SK-N-SH (cell line): ENCODE results near the gene BACE2. TPM values are rescaled to one million over a fixed set of nuclear protein-coding genes. Genes with fewer than 3 reads are reported as not detected.

Experiments used
- CTCF ChIA-PET: fragments of 300-600, 350-600 bp; formaldehyde crosslinking; extraction: SDS; loops from one replicate; lab custom pipeline; 2021; lab: Yijun Ruan, JAX
- POLR2A ChIA-PET: fragments of 350-600 bp; sonication (Branson Sonifier 250); formaldehyde crosslinking; extraction: SDS; loops from one replicate; lab custom pipeline; 2020; ENCODE audit warnings: antibody characterized with exemption, inconsistent platforms; lab: Yijun Ruan, JAX
- DNase-seq: peaks from one replicate; pipeline ENCODE4 v3.0.0; 2012
- H2AFZ ChIP-seq: fragments of 200-600 bp; sonication (generic); 2 replicates; pipeline ENCODE4 v1.8.1; 2016; ENCODE audit warnings: antibody characterized with exemption, mild to moderate bottlenecking, low read depth
- H3F3A ChIP-seq: fragments of 200-600 bp; sonication (generic); replicated peaks from 2 replicates; pipeline ENCODE3; 2016; ENCODE audit warnings: antibody characterized with exemption, mild to moderate bottlenecking; ENCODE audit not compliant: insufficient read depth
- H3K27ac ChIP-seq, 2 experiments: fragments of 200-500 bp in 1 of 2; fragments of 200-600 bp in 1 of 2; sonication (Bioruptor generic) in 1 of 2; sonication (generic), shearing (Covaris generic) in 1 of 2; 2 replicates each; pipeline versions ENCODE4 v1.5.1 to v1.6.1; 2014 to 2016; ENCODE audit warnings: low read depth in 2 of 2, inconsistent platforms in 1 of 2, low read length in 1 of 2, mild to moderate bottlenecking in 1 of 2, mixed read lengths in 1 of 2
- H3K27me3 ChIP-seq: fragments of 200-600 bp; sonication (generic), shearing (Covaris generic); 2 replicates; pipeline ENCODE4 v1.6.1; 2016; ENCODE audit warnings: mixed run types; ENCODE audit not compliant: insufficient read depth
- H3K36me3 ChIP-seq, 2 experiments: fragments of 200-500 bp in 1 of 2; fragments of 200-600 bp in 1 of 2; sonication (Bioruptor generic) in 1 of 2; sonication (generic) in 1 of 2; replicated peaks in 1 of 2; 2 replicates each; pipeline versions ENCODE3 to v1.5.1; 2014 to 2016; ENCODE audit warnings: low read length in 1 of 2, mild to moderate bottlenecking in 1 of 2; ENCODE audit not compliant: insufficient read depth in 2 of 2, control insufficient read depth in 1 of 2
- H3K4me1 ChIP-seq, 2 experiments: fragments of 200-500 bp in 1 of 2; fragments of 200-600 bp in 1 of 2; sonication (Bioruptor generic) in 1 of 2; sonication (generic), shearing (Covaris generic) in 1 of 2; 2 replicates each; pipeline versions ENCODE4 v1.5.1 to v1.6.1; 2014 to 2016; ENCODE audit warnings: low read depth in 1 of 2, low read length in 1 of 2, mixed run types in 1 of 2; ENCODE audit not compliant: insufficient read depth in 2 of 2, control insufficient read depth in 1 of 2
- H3K4me2 ChIP-seq: fragments of 200-600 bp; sonication (generic), shearing (Covaris generic); 2 replicates; pipeline ENCODE4 v1.6.1; 2017; ENCODE audit warnings: mixed run types
- H3K4me3 ChIP-seq, 2 experiments: fragments of 200-500 bp in 1 of 2; fragments of 200-600 bp in 1 of 2; sonication (Bioruptor generic) in 1 of 2; sonication (generic), shearing (Covaris generic) in 1 of 2; 2 replicates each; pipeline versions ENCODE4 v1.5.1 to v1.8.1; 2014 to 2016; ENCODE audit warnings: low read depth in 2 of 2, inconsistent platforms in 1 of 2, low read length in 1 of 2, mild to moderate bottlenecking in 1 of 2, mixed read lengths in 1 of 2, moderate library complexity in 1 of 2
- H3K79me2 ChIP-seq: fragments of 200-600 bp; sonication (generic); 2 replicates; pipeline ENCODE4 v1.8.1; 2017; ENCODE audit warnings: mild to moderate bottlenecking; ENCODE audit not compliant: insufficient read depth
- H3K9ac ChIP-seq: fragments of 200-600 bp; sonication (generic); 2 replicates; pipeline ENCODE4 v1.6.1; 2017; ENCODE audit warnings: mixed run types
- H3K9me2 ChIP-seq: fragments of 200-600 bp; sonication (generic); 2 replicates; pipeline ENCODE4 v1.6.1; 2017; ENCODE audit warnings: mixed run types
- H3K9me3 ChIP-seq: fragments of 200-600 bp; sonication (generic); 2 replicates; pipeline ENCODE4 v1.6.1; 2017; ENCODE audit warnings: mixed run types, mild to moderate bottlenecking, moderate library complexity
- H4K20me1 ChIP-seq: fragments of 200-600 bp; sonication (generic); 2 replicates; pipeline ENCODE4 v1.6.1; 2017; ENCODE audit warnings: mild to moderate bottlenecking, mixed run types; ENCODE audit not compliant: insufficient read depth
- CHD2 ChIP-seq: fragments of 150-350 bp; IDR thresholded peaks from 2 replicates; pipeline ENCODE4 v1.6.1; 2018; ENCODE audit warnings: low read length; ENCODE audit not compliant: partially characterized antibody
- CTCF ChIP-seq: fragments of 200-600 bp; sonication (generic); IDR thresholded peaks from 2 replicates; pipeline ENCODE4 v1.6.1; 2017; ENCODE audit warnings: antibody characterized with exemption, mild to moderate bottlenecking, moderate library complexity
- ELF1 ChIP-seq: IDR thresholded peaks from 2 replicates; pipeline ENCODE4 v1.4.0; 2012
- EP300 ChIP-seq, 2 experiments: IDR thresholded peaks; 2 replicates each; pipeline versions ENCODE4 v1.4.0 to v1.6.1; 2012; ENCODE audit warnings: borderline replicate concordance in 1 of 2, low read depth in 1 of 2, low read length in 1 of 2
- EZH2phosphoT487 ChIP-seq: fragments of 200-600 bp; sonication (generic); IDR thresholded peaks from 2 replicates; pipeline ENCODE4 v1.6.1; 2017; ENCODE audit warnings: low read depth, mixed run types, mild to moderate bottlenecking, antibody characterized with exemption, moderate library complexity, borderline replicate concordance
- FOSL2 ChIP-seq: IDR thresholded peaks from 2 replicates; pipeline ENCODE4 v1.4.0; 2012; ENCODE audit warnings: low read depth, mild to moderate bottlenecking, moderate library complexity, borderline replicate concordance
- FOXJ3 ChIP-seq: sonication (generic); formaldehyde crosslinking; IDR thresholded peaks from 2 replicates; pipeline ENCODE4 v1.5.1; 2020; ENCODE audit warnings: mild to moderate bottlenecking, missing genetic modification reagents
- FOXM1 ChIP-seq: IDR thresholded peaks from 2 replicates; pipeline ENCODE4 v1.4.0; 2012; ENCODE audit warnings: low read depth, mild to moderate bottlenecking
- GABPA ChIP-seq: IDR thresholded peaks from 2 replicates; pipeline ENCODE4 v1.4.0; 2012; ENCODE audit warnings: low read depth, mild to moderate bottlenecking
- GATA2 ChIP-seq: sonication (generic); formaldehyde crosslinking; IDR thresholded peaks from 2 replicates; pipeline ENCODE4 v1.5.0; 2020; ENCODE audit warnings: mild to moderate bottlenecking, missing genetic modification reagents
- JUND ChIP-seq: IDR thresholded peaks from 2 replicates; pipeline ENCODE4 v1.4.0; 2012
- MEF2A ChIP-seq: IDR thresholded peaks from 2 replicates; pipeline ENCODE4 v1.4.0; 2012; ENCODE audit warnings: low read depth, borderline replicate concordance
- MXI1 ChIP-seq: IDR thresholded peaks from 2 replicates; pipeline ENCODE4 v1.6.1; 2012; ENCODE audit warnings: mild to moderate bottlenecking, low read depth, low read length, improper control_type of control experiment
- NFIC ChIP-seq: IDR thresholded peaks from 2 replicates; pipeline ENCODE4 v1.4.0; 2012; ENCODE audit warnings: borderline replicate concordance
- NRF1 ChIP-seq: IDR thresholded peaks from 2 replicates; pipeline ENCODE4 v1.6.1; 2012; ENCODE audit warnings: low read depth, mild to moderate bottlenecking, low read length
- RCOR1 ChIP-seq: fragments of 150-350 bp; IDR thresholded peaks from 2 replicates; pipeline ENCODE4 v1.6.1; 2017; ENCODE audit warnings: antibody characterized with exemption, low read length
- RXRA ChIP-seq: IDR thresholded peaks from 2 replicates; pipeline ENCODE4 v1.4.0; 2012; ENCODE audit warnings: low read depth, mild to moderate bottlenecking, borderline replicate concordance
- SIN3A ChIP-seq: IDR thresholded peaks from 2 replicates; pipeline ENCODE4 v1.6.1; 2012; ENCODE audit warnings: low read depth, mild to moderate bottlenecking, low read length, moderate library complexity, borderline replicate concordance
- SMC3 ChIP-seq: IDR thresholded peaks from 2 replicates; pipeline ENCODE4 v1.6.1; 2012; ENCODE audit warnings: low read depth, low read length, improper control_type of control experiment
- TAF1 ChIP-seq: IDR thresholded peaks from 2 replicates; pipeline ENCODE4 v1.6.1; 2012; ENCODE audit warnings: low read depth, mild to moderate bottlenecking, low read length, moderate library complexity, borderline replicate concordance
- USF2 ChIP-seq: fragments of 150-350 bp; IDR thresholded peaks from 2 replicates; pipeline ENCODE4 v1.6.1; 2017; ENCODE audit warnings: antibody characterized with exemption, low read length, low read depth, borderline replicate concordance
- YY1 ChIP-seq: IDR thresholded peaks from 2 replicates; pipeline ENCODE4 v1.4.0; 2012; ENCODE audit warnings: low read depth, mild to moderate bottlenecking
- WGBS: methylation state at CpG from one replicate; pipeline ENCODE4 v1.1.6; 2017; ENCODE audit warnings: low lambda C conversion rate; 5-methylcytosine and 5-hydroxymethylcytosine counted together
- polyA plus RNA-seq, 3 experiments: library from polyadenylated mRNA; depleted of rRNA; stranded (reverse); fragments of >200 nt; gene quantifications; 2 replicates each; pipeline ENCODE4 v1.2.3, GENCODE V29; 2012
- TF ChIP-seq, protein P1 (sequence below): IDR thresholded peaks from 2 replicates; pipeline ENCODE4 v1.6.1; 2012; ENCODE audit warnings: mild to moderate bottlenecking, low read depth, low read length, moderate library complexity
- TF ChIP-seq, protein P2 (sequence below): IDR thresholded peaks from 2 replicates; pipeline ENCODE4 v1.4.0; 2012; ENCODE audit warnings: low read depth, borderline replicate concordance

The BACE2 gene
- polyA plus RNA-seq, 1 of the 3 experiments (the other 2 are of a cell fraction), result 23.4 TPM

DNA sequence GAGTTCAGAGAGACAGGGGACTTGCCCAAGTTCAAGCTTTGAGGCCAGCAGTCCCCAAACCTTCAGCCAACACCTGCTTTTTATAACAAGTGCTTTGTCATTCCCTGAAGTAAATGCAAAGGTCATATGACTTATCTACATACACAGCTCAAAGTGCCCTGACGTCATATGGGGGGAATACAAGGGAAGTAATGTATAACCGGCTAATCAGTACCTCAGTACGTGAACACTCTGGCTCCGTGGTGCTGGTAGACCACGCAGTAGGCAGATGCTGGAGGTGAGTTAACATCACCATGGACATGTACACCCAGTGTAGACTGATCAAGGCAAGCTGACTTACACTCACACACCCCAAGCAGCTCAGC lies 60.0 kb downstream of the BACE2 start:
- WGBS, result 27% methylated on average over 5 of the region's 5 CpGs
- Histone ChIP-seq H3K4me2 (no peak overlapping the region), H3K9me3 (no peaks in the 10 kb centered on the region), H3K9me2 (no peaks in the 10 kb centered on the region), H3K4me1 (no peaks in the 10 kb centered on the region), H3K27me3 (no peaks in the 10 kb centered on the region), H3K79me2 (no peaks in the 10 kb centered on the region), H3K36me3 (no peaks in the 10 kb centered on the region), H3K27ac (no peak overlapping the region), H3K9ac (no peak overlapping the region), H2AFZ (no peak overlapping the region), H3F3A (no peaks in the 10 kb centered on the region), H4K20me1 (no peaks in the 10 kb centered on the region), H3K4me3 (no peak overlapping the region)
- DNase-seq, result no peak
- CTCF ChIA-PET, result no interaction called here
- POLR2A ChIA-PET, result no interaction called here
- TF ChIP-seq, protein P1, sequence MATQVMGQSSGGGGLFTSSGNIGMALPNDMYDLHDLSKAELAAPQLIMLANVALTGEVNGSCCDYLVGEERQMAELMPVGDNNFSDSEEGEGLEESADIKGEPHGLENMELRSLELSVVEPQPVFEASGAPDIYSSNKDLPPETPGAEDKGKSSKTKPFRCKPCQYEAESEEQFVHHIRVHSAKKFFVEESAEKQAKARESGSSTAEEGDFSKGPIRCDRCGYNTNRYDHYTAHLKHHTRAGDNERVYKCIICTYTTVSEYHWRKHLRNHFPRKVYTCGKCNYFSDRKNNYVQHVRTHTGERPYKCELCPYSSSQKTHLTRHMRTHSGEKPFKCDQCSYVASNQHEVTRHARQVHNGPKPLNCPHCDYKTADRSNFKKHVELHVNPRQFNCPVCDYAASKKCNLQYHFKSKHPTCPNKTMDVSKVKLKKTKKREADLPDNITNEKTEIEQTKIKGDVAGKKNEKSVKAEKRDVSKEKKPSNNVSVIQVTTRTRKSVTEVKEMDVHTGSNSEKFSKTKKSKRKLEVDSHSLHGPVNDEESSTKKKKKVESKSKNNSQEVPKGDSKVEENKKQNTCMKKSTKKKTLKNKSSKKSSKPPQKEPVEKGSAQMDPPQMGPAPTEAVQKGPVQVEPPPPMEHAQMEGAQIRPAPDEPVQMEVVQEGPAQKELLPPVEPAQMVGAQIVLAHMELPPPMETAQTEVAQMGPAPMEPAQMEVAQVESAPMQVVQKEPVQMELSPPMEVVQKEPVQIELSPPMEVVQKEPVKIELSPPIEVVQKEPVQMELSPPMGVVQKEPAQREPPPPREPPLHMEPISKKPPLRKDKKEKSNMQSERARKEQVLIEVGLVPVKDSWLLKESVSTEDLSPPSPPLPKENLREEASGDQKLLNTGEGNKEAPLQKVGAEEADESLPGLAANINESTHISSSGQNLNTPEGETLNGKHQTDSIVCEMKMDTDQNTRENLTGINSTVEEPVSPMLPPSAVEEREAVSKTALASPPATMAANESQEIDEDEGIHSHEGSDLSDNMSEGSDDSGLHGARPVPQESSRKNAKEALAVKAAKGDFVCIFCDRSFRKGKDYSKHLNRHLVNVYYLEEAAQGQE, result no peak
- no peak for TF ChIP-seq CHD2
- TF ChIP-seq SIN3A, result no peak
- no peak for TF ChIP-seq TAF1
- no peak for TF ChIP-seq MXI1
- TF ChIP-seq MEF2A, result no peak
- no peak for TF ChIP-seq USF2
- no peak for TF ChIP-seq RCOR1

GRCh38 chr21:41228492-41228891 lies 60.5 kb downstream of the BACE2 start:
- H3K4me2 ChIP-seq, result no peak overlapping the region
- no peak overlapping the region for H3K27ac ChIP-seq
- WGBS, result 53% methylated on average over 5 of the region's 5 CpGs
- no peaks in the 10 kb centered on the region for H3K4me1 ChIP-seq
- H3K4me3 ChIP-seq, result no peak overlapping the region
- POLR2A ChIA-PET, result no interaction called here
- no peaks in the 10 kb centered on the region for H4K20me1 ChIP-seq
- H3K36me3 ChIP-seq, result no peaks in the 10 kb centered on the region
- no peaks in the 10 kb centered on the region for H3K9me3 ChIP-seq
- H3F3A ChIP-seq, result no peaks in the 10 kb centered on the region
- no peaks in the 10 kb centered on the region for H3K79me2 ChIP-seq
- no peak overlapping the region for H2AFZ ChIP-seq
- H3K9me2 ChIP-seq, result no peaks in the 10 kb centered on the region
- H3K9ac ChIP-seq, result no peak overlapping the region
- DNase-seq, result no peak
- no peaks in the 10 kb centered on the region for H3K27me3 ChIP-seq
- TF ChIP-seq TAF1 (no peak), GABPA (no peak), RCOR1 (no peak), YY1 (no peak), FOXJ3 (CRISPR knock-in tag) (no peak), JUND (no peak), NFIC (no peak), EP300 (IDR thresholded peaks at IDR 0.05; ENCODE audit: borderline replicate concordance in 1 of 2, low read depth in 1 of 2, low read length in 1 of 2) (no peak), MXI1 (no peak), SMC3 (no peak), NRF1 (no peak), GATA2 (CRISPR knock-in tag) (no peak), SIN3A (no peak), CTCF (no peak), RXRA (no peak), FOSL2 (no peak), ELF1 (no peak), EZH2phosphoT487 (no peak), FOXM1 (no peak)
- TF ChIP-seq, protein P2, sequence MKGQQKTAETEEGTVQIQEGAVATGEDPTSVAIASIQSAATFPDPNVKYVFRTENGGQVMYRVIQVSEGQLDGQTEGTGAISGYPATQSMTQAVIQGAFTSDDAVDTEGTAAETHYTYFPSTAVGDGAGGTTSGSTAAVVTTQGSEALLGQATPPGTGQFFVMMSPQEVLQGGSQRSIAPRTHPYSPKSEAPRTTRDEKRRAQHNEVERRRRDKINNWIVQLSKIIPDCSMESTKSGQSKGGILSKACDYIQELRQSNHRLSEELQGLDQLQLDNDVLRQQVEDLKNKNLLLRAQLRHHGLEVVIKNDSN, result no peak
- CTCF ChIA-PET, result no interaction called here
